Stomach (tissue), 4 donors: Measurements from ENCODE around the gene PRKACB.

ENCODE experiments used
- CTCF ChIP-seq, 7 experiments: fragments of 450-650 bp in 4 of 7; fragments of 200-600 bp in 3 of 7; sonication (generic) in 3 of 7; IDR thresholded peaks; one replicate each; pipeline ENCODE4 v1.5.1; 2016 to 2019; ENCODE audit warnings: antibody characterized with exemption in 7 of 7, control low read depth in 2 of 7, mild to moderate bottlenecking in 1 of 7
- EP300 ChIP-seq: sonication (generic); formaldehyde crosslinking; IDR thresholded peaks from one replicate; pipeline ENCODE4 v1.6.1; 2017; ENCODE audit warnings: antibody characterized with exemption
- POLR2A ChIP-seq, 4 donors: fragments of 450-650 bp; IDR thresholded peaks; one replicate each; pipeline ENCODE4 v1.6.1; 2016; ENCODE audit warnings: antibody characterized with exemption in 4 of 4, control low read depth in 2 of 4, mild to moderate bottlenecking in 1 of 4, moderate library complexity in 1 of 4
- POLR2AphosphoS5 ChIP-seq, 3 donors: sonication (generic); formaldehyde crosslinking; IDR thresholded peaks; one replicate each; pipeline ENCODE4 v1.6.1; 2016; ENCODE audit warnings: antibody characterized with exemption in 3 of 3

DNA sequence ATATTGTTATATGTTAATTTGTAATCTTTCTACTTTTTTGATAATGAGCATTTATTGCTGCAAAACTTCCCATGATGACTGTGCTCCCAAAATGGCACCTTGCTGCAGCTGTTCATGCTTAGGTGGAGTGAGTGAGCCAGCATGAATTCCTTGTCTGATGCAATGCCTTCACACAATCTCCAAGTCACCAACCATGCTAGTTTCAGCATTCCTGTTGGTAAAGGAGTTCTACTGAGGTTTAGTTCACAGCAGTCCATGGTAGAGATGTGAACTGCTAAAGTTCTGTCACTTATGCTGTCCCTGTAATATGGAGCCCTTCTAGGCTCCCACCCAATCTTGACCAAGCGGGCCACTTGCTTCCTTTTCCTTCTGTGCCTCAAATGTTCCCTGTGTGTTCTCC is 26.2 kb upstream of the PRKACB start:
- TF ChIP-seq POLR2A (IDR thresholded peaks at IDR 0.05) (no peak), EP300 (no peak), POLR2AphosphoS5 (IDR thresholded peaks at IDR 0.05) (no peak), CTCF (IDR thresholded peaks at IDR 0.05) (no peak)
